OCI-LY1 (cell line): ENCODE data around the gene HBP1.

Experiments
- H2AFZ ChIP-seq: fragments of 200-600 bp; sonication (generic), shearing (Covaris generic); 2 replicates; pipeline ENCODE4 v1.6.0; 2014; ENCODE audit warnings: antibody characterized with exemption, mild to moderate bottlenecking, low read length
- H3F3A ChIP-seq: fragments of 200-600 bp; sonication (generic), shearing (Covaris generic); 2 replicates; pipeline ENCODE4 v1.6.0; 2014; ENCODE audit warnings: mild to moderate bottlenecking, antibody characterized with exemption, low read length, moderate library complexity; ENCODE audit not compliant: insufficient read depth
- H3K27ac ChIP-seq: fragments of 200-600 bp; sonication (generic); 2 replicates; pipeline ENCODE4 v1.5.1; 2014; ENCODE audit warnings: low read length, mixed run types, mild to moderate bottlenecking, low read depth; ENCODE audit not compliant: poor library complexity, severe bottlenecking
- H3K27me3 ChIP-seq: fragments of 200-600 bp; sonication (generic); 2 replicates; pipeline ENCODE4 v1.6.0; 2014; ENCODE audit warnings: antibody characterized with exemption, mild to moderate bottlenecking, low read length, moderate library complexity; ENCODE audit not compliant: insufficient read depth
- H3K36me3 ChIP-seq: fragments of 200-600 bp; sonication (generic); 2 replicates; pipeline ENCODE4 v1.6.1; 2014; ENCODE audit warnings: mild to moderate bottlenecking, antibody characterized with exemption, low read length, moderate library complexity, mixed read lengths; ENCODE audit not compliant: insufficient read depth
- H3K4me1 ChIP-seq: fragments of 200-600 bp; sonication (generic); 2 replicates; pipeline ENCODE4 v1.5.1; 2014; ENCODE audit warnings: mild to moderate bottlenecking, low read length, moderate library complexity; ENCODE audit not compliant: insufficient read depth, severe bottlenecking
- H3K4me2 ChIP-seq: fragments of 200-600 bp; sonication (generic), shearing (Covaris generic); 2 replicates; pipeline ENCODE4 v1.6.1; 2014; ENCODE audit warnings: low read length
- H3K4me3 ChIP-seq: fragments of 200-600 bp; sonication (generic); 2 replicates; pipeline ENCODE4 v1.5.1; 2014; ENCODE audit warnings: low read length, low read depth, mild to moderate bottlenecking, mixed read lengths; ENCODE audit not compliant: poor library complexity, severe bottlenecking
- H3K79me2 ChIP-seq: fragments of 200-600 bp; shearing (Covaris generic); 2 replicates; pipeline ENCODE4 v1.6.1; 2016; ENCODE audit warnings: mixed run types, low read length, mixed read lengths; ENCODE audit not compliant: insufficient read depth
- H3K9ac ChIP-seq: fragments of 200-600 bp; sonication (generic), shearing (Covaris generic); 2 replicates; pipeline ENCODE4 v1.6.1; 2014; ENCODE audit warnings: mild to moderate bottlenecking, low read length, mixed read lengths
- H3K9me2 ChIP-seq: fragments of 200-600 bp; sonication (generic), shearing (Covaris generic); 2 replicates; pipeline ENCODE4 v1.6.1; 2014; ENCODE audit warnings: low read depth, mild to moderate bottlenecking, low read length, mixed read lengths
- H3K9me3 ChIP-seq: fragments of 200-600 bp; shearing (Covaris generic); 2 replicates; pipeline ENCODE4 v1.6.1; 2014; ENCODE audit warnings: low read length, mixed read lengths
- H4K20me1 ChIP-seq: fragments of 200-600 bp; sonication (generic), shearing (Covaris generic); 2 replicates; pipeline ENCODE4 v1.6.0; 2016; ENCODE audit warnings: mild to moderate bottlenecking, low read length; ENCODE audit not compliant: insufficient read depth
- CTCF ChIP-seq: fragments of 200-600 bp; sonication (generic), shearing (Covaris generic); IDR thresholded peaks from 2 replicates; pipeline ENCODE4 v1.5.1; 2017; ENCODE audit warnings: mild to moderate bottlenecking, antibody characterized with exemption, low read length, moderate library complexity, mixed read lengths
- EZH2 ChIP-seq: fragments of 200-600 bp; sonication (generic), shearing (Covaris generic); IDR thresholded peaks from 2 replicates; pipeline ENCODE4 v1.8.0; 2017; ENCODE audit warnings: borderline replicate concordance, mixed run types, mild to moderate bottlenecking, antibody characterized with exemption, low read length, moderate library complexity, mixed read lengths

Gene HBP1

GRCh38 chr7:107181172-107181571, 12.4 kb downstream of the HBP1 start:
- peaks cover 24% of the 10 kb centered on the region for H3K79me2 ChIP-seq
- H2AFZ ChIP-seq, result no peak overlapping the region
- no peak overlapping the region for H3K9ac ChIP-seq
- H3K27me3 ChIP-seq, result no peaks in the 10 kb centered on the region
- no peak overlapping the region for H3K27ac ChIP-seq
- H3K9me3 ChIP-seq, result no peaks in the 10 kb centered on the region
- TF ChIP-seq EZH2 (no peak), CTCF (no peak)
- H4K20me1 ChIP-seq, result no peaks in the 10 kb centered on the region
- no peak overlapping the region for H3K4me2 ChIP-seq
- no peaks in the 10 kb centered on the region for H3F3A ChIP-seq
- no peaks in the 10 kb centered on the region for H3K9me2 ChIP-seq
- H3K4me1 ChIP-seq, result peaks cover 9% of the 10 kb centered on the region
- peaks cover 46% of the 10 kb centered on the region for H3K36me3 ChIP-seq
- H3K4me3 ChIP-seq, result no peak overlapping the region

- no peak overlapping the region for H2AFZ ChIP-seq
- H3K4me2 ChIP-seq, result no peak overlapping the region
- H4K20me1 ChIP-seq, result no peaks in the 10 kb centered on the region
- no peaks in the 10 kb centered on the region for H3K9me3 ChIP-seq
- H3K4me3 ChIP-seq, result no peak overlapping the region
- no peak overlapping the region for H3K9ac ChIP-seq
- no peaks in the 10 kb centered on the region for H3K27me3 ChIP-seq
- H3K4me1 ChIP-seq, result peaks cover 2% of the 10 kb centered on the region
- no peak overlapping the region for H3K27ac ChIP-seq
- H3K9me2 ChIP-seq, result no peaks in the 10 kb centered on the region
- no peaks in the 10 kb centered on the region for H3K79me2 ChIP-seq
- peaks cover 76% of the 10 kb centered on the region for H3K36me3 ChIP-seq
- TF ChIP-seq CTCF, result no peak
- no peak for TF ChIP-seq EZH2
- no peaks in the 10 kb centered on the region for H3F3A ChIP-seq
Observed at GRCh38 chr7:107185716-107186115, 16.9 kb downstream of the HBP1 start.

- no peak overlapping the region for H3K27ac ChIP-seq
- TF ChIP-seq CTCF, result no peak
- TF ChIP-seq EZH2, result no peak
- H3K4me1 ChIP-seq, result no peaks in the 10 kb centered on the region
- H3K36me3 ChIP-seq, result peaks cover 76% of the 10 kb centered on the region
- H2AFZ ChIP-seq, result no peak overlapping the region
- no peaks in the 10 kb centered on the region for H3F3A ChIP-seq
- H3K4me3 ChIP-seq, result no peak overlapping the region
- H3K79me2 ChIP-seq, result no peaks in the 10 kb centered on the region
- no peak overlapping the region for H3K4me2 ChIP-seq
- no peaks in the 10 kb centered on the region for H3K27me3 ChIP-seq
- H3K9me2 ChIP-seq, result no peaks in the 10 kb centered on the region
- no peak overlapping the region for H3K9ac ChIP-seq
- H4K20me1 ChIP-seq, result no peaks in the 10 kb centered on the region
- no peaks in the 10 kb centered on the region for H3K9me3 ChIP-seq
Observed at GRCh38 chr7:107186240-107186639, 17.4 kb downstream of the HBP1 start.
